GM10847 (cell line): Measurements from ENCODE around the gene TRPV2.

ENCODE experiments used
- POLR2A ChIP-seq: IDR thresholded peaks from 2 replicates; pipeline ENCODE4 v1.6.1; 2011; ENCODE audit not compliant: insufficient read length; ENCODE audit errors: extremely low read depth

TRPV2 gene

DNA sequence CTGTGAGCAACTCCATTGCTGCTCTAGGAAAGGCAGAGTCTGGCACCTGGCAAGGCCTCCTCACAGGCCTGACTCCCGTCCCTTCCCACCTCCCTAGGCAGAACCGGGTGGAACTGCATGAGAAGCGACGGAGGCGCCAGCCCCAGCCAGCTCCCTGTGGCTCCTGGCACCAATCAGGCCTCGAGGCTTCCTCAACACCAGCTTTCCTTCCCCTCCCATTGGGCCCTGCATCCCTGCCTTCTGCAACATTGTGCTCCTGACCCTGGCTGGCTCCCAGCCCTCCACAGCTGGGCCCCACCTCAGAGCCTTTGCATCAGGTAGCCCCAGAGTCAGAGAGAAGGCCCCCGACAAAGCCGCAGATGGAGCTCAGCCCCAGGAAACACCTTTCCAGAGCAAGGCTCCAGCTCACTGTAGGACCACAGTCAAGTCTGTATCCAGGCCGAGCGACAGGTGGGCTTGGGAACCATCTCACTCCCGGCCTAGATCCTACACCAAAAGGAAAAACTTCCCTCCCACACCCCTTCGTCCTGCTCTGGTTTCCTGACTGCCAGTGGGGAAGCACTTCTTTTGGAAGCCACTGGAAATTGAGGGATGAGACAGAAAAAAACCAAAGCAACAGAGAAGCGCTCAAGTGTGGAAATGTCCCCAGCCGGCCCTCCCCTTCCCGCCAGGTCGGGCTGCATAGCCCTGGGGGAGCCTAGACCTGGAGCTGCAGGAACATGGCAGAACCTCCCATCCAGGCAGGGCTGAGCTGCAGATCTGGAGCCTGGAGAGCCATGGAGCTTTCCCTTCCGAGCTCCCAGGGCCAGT lies 45.6 kb downstream of the TRPV2 start:
- no peak for TF ChIP-seq POLR2A

DNA sequence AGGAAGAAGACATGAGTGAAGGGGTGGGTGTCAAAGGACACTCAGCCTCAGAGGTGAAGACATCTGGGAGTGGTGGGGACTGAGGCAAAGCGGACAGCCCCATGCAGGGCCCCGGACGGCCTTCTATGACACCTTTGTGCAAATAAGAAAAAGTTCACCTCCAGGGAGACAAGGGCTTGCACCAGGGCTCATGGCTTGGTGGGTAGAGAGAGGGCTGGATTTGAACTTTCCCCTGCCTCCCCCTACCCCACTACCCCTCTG lies 46.2 kb downstream of the TRPV2 start:
- no peak for TF ChIP-seq POLR2A

DNA sequence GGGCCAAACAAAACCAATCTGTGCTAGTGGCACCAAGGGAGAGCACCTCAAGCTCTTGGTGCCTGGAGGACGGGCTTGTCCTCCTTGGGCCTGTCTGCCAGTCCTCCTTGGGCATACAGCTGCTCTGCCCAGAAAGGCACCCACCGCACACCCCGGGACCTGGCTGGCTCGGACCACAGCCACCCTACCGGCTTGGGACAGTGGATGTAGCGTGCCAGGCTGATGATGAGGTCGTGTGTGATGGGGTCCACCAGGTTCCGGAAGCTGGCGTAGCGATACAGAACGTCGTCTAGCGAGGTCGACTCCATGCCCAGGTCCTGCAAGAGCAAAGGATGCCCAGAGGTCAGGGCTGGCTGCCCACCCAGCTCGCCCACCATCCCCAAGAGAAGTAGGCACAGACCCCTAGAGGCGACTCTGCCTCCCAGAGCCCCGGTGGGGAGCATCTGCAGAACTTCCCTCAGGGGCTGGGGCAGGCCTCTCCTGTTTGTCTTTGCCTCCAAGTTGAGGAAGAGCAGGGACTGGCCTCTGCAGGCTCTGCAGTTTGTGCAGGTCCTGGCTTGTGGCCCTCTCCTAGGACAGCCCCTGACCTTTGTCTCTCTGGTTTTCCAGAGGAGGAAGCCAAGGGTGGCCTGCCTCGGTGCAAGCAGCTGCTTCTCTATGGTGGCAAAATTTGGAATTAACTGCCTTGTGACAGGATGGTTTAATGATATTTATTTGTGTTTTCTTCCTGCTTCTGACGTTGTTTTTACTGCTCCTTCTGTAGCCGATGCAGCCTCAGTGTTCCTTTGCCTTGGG lies 46.9 kb downstream of the TRPV2 start:
- TF ChIP-seq POLR2A: no peak

DNA sequence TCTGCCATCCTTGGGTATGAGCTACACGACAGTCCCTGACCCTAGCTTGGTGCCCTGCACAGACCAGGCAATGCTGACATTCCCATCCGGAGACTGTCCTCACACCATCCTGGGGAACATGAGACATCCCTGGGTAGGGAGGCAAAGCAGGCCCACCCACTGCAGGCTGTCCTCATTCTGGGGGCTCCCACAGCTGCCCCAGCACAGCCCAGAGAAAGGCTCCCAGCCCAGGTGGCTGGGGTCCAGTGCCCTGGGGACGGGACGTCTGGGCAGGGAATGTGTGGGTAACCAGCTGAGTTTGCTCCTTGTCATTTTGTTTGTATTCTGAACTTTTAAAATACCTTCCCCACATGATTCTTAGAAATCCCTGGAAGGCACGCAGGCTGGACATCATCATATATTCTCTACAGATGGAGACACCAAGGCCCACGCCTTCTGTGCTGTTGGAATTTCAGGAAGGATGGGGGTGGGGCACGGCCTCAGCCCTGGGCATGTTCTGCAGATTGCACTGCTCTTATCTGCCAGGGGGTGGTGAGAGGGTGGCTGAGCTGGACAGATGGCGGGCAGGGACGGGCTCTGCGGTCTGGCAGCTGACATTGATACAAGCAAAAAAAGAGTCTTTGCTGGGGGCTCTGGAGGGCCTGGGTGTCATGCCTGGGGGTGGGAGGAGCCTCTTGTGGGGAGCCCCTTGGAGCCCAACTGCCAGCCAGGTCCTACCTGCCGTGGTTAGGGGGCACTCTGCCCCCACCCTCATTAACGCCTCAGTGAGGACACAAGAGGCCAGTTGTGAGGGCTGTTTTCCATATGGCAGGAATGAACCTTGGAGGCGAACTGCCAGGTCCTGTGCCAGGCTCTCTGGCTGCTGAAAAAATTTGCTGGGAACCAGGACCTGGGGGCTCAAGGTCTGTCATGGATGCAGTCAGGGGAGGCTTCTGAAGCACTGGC lies 48.3 kb downstream of the TRPV2 start:
- no peak for TF ChIP-seq POLR2A

DNA sequence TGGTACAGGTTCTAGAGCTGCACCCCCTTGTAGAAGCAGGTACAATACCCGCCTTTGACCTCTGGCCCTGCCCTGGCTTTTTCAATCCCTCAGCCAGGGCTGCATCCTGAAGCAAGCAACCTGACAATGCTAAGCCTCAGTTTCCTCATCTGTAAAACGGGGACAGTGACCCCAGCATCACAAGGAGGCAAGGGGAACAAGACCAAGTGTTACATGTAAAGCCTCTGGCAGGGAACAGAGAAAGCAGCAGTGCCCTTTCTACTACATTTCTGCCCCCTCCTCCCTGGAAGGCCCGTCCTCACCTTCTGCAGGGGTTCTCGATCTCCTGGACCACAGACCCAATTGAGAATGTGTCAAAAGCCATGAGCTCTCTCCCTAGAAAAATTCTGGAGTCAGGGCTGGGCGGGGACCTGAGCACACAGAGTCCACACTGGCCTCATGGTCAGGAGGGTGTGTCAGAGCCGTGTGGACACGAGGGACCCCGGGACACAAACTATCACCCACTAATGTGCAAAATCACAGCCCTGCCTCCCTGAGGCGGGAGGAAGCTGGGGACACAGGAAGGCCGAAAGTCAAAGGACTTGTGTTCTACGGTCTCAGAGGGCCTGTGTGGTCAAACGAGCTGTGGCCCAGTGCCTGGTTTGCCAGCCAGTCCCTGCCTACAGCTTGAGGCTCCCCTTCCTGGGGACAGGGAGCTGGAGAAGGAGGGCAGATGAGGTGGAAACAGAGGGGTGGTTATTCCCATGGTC lies 49.1 kb downstream of the TRPV2 start:
- TF ChIP-seq POLR2A: no peak

DNA sequence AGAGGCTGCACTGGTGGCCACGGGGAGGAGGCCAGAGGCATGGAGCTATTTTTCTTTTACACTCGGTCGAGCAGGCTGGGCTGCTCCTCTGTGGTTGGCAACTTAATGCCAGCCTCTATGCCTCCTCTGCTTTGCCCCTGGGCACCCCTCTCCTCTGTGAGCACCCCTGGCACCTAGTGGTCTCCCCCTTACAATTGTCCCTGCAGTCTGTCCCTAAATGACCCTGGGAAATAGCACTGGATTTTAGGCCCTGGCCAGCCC lies 49.6 kb downstream of the TRPV2 start:
- no peak for TF ChIP-seq POLR2A

DNA sequence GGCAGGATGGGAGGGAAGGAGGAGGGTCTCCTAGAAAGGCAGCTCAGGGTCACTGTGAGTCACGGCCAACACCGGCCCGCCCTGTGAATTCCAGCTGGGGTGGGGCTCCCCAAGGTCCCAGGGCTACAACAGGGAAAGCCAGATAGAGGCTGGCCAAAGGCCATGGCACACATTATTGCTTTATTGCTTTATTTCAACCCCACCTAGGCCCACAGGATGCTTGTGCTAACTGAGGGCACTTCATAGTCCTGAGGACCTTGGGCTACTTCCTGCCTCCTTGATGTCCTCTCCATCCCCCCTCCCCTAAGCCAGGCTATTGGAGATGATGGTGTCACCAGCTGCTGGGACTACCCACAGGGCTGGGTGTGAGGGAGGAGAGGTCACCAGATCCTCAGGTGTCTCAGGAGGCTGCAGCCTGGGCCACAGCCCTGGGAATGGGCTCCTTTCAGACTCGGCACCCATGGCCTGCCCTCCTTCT lies 50.5 kb downstream of the TRPV2 start:
- no peak for TF ChIP-seq POLR2A

DNA sequence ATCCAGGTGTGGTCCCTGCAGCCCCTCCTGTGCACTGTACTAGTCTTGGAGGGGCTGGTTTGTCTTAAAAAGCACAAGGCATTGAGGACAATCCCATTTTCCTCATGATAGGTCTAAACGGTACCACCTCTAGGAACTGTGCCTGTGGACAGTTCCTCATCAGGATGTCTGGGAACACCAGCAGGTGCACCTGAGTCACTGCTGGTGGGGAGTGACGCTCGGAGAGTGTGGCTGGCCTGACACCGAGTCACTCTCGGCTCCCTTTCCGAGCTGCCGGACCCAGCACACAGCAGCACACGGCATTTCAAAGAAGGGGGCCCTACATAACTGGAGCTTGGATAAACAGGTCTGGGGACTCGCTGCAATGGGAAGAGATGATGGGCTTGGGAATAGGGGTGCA lies 51.0 kb downstream of the TRPV2 start:
- TF ChIP-seq POLR2A: no peak

DNA sequence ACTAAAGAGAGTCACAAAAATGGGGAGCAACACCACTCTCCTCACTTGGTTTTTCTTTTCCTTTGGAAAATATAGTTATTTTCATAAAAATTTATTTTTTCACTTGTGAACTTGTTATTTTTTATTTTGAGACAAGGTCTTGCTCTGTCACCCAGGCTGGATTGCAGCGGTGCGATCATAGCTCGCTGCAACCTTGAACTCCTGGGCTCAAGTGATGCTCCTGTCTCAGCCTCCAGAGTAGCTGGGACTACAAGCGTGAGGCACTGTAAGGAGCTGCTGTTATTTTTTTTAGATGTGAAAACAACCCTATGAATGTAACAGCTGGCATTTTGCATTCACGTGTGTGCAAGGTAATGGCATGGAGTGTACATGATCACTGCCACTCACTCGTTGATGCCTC lies 51.7 kb downstream of the TRPV2 start:
- no peak for TF ChIP-seq POLR2A

DNA sequence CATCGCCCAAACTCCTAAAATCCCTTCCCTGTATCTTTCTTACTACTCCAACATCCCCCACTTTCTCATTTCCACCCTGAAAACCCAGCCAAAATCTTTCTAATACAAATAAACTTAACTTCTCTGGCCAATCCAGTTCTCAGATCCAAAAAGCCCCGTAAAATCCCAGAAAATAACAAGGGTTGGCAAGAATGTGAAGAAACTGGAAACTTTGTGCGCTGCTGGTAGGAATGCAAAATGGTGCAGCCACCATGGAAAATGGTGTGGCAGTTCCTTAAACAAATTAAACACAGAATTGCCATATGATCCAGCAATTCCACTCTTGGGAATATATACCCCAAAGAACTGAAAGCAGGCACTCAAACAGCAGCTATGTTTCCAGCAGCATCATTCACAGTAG lies 52.5 kb downstream of the TRPV2 start:
- TF ChIP-seq POLR2A: no peak

DNA sequence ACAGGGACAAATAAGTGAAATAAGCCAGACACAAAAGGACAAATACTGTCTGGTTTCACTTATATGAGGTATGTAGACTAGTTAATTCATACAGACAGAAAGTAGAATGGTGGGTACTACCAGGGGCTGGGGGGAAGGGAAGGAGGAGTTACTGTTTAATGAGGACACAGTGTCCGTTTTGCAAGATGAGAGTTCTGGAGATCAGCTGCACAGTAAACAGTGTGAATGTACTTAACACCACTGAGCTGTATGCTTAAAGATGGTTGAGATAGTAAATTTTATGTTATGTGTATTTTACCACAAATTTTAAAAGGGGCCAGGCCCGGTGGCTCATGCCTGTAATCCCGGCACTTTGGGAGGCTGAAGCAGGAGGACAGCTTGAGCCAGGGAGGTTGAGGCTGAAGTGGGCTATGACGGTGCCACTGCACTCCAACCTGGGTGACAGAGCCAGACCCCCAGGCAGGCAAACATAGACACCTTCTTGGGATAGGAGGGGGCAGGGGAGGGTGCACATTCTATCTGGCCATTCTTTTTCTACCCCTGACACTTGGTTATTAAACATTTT lies 53.1 kb downstream of the TRPV2 start:
- no peak for TF ChIP-seq POLR2A

DNA sequence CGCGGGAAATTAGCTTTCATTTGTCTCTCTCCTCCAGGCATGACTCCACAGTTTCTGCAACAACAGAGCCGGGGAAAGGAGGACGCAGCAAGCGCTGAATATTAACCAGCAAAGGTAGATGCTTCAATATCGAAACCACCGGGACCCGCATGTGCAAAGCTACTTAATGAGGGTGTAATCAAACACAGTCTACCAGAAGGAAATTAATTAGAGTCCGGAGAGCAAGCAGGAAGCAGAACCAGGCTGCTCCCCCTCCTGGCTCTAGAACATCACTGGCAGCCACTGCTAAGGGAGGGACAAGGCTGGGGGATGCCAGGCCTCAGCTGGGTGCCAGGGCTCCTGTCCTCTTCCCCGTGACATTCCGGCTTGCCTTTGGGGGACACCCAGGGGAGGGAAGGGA lies 54.9 kb downstream of the TRPV2 start:
- no peak for TF ChIP-seq POLR2A

DNA sequence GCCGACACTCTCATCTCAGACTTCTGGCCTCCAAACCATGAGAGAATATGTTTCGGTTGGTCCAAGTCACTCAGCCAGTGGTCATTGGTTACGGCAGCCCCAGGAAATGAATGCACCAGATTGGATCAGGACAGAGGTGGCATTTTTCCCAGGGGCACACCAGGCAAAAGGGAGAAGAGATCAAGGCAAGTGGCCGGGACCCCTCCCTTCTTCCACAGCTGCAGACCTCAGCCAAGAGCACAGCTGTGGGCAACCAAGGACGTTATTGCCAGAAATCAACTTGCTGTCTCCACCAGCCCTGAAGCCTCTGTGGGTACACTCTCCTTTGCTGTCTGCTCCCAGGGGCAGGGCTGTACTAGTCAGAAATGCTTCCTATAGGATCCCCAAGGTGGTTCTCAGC lies 55.9 kb downstream of the TRPV2 start:
- TF ChIP-seq POLR2A: no peak

DNA sequence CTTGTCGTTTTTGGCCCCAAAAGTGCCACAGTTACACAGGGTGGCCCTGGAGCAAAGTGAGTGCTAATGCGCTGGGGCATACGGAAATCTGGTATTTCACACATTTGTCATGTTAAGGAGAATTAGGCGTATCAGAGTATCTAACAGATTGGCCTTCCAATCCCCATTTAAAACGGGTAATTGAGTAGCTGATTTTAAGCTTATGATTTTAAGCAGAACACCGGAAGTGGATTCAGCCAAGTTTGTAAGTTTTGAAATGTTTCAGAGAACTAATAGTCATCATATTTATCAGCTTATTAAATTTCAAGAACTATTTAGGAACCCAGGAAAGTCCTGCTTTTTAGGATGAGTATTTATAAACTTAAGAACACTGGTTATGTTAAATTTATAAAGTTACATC lies 57.2 kb downstream of the TRPV2 start:
- no peak for TF ChIP-seq POLR2A
